T-cell (primary cell): ENCODE results near the gene SOX13. TPM values are rescaled to one million over a fixed set of nuclear protein-coding genes. Genes with fewer than 3 reads are reported as not detected.

Experiments
- ATAC-seq, 4 experiments: fragments of 200-7000 bp in 3 of 4; fragments of 150-1000 bp in 1 of 4; cut with Tn5 transposase; replicated peaks in 1 of 4; 1 replicate in 3 of 4; 2 replicates in 1 of 4; pipeline ENCODE4 v1.10.0; 2021; ENCODE audit warnings: moderate library complexity in 3 of 4, mild to moderate bottlenecking in 2 of 4, moderate number of reproducible peaks in 1 of 4
- CTCF ChIA-PET, 2 donors: fragments of 300-600 bp; sonication (Branson Sonifier 250); formaldehyde crosslinking; loops; one replicate each; lab custom pipeline; 2022; ENCODE audit warnings: antibody characterized with exemption in 2 of 2; lab: Charles Lee
- POLR2A ChIA-PET, 2 donors: fragments of 300-600 bp; sonication (Branson Sonifier 250); formaldehyde crosslinking; loops; one replicate each; lab custom pipeline; 2022; ENCODE audit warnings: antibody characterized with exemption in 2 of 2; lab: Charles Lee
- DNase-seq, 35 experiments: peaks; one replicate each; pipeline versions ENCODE4 v3.0.0 to v3.0.0-alpha.2; 2013 to 2023
- H3K27ac ChIP-seq: one replicate; pipeline ENCODE4 v1.5.1; 2013; ENCODE audit warnings: low read length
- H3K27me3 ChIP-seq, 2 experiments: replicated peaks in 1 of 2; 1 replicate in 1 of 2; 2 replicates in 1 of 2; pipeline versions ENCODE4 v1.6.1 to v1.7.0; 2013; ENCODE audit warnings: low read length in 1 of 2, mixed read lengths in 1 of 2; ENCODE audit not compliant: control insufficient read depth in 2 of 2, insufficient read depth in 2 of 2; ENCODE audit errors: extremely low read depth in 1 of 2
- H3K36me3 ChIP-seq, 2 donors: 1 replicate in 1 of 2; 2 replicates in 1 of 2; pipeline versions ENCODE4 v1.6.1 to v1.7.0; 2013; ENCODE audit warnings: low read length in 1 of 2; ENCODE audit not compliant: control insufficient read depth in 2 of 2, insufficient read depth in 1 of 2; ENCODE audit errors: extremely low read depth in 1 of 2
- H3K4me1 ChIP-seq, 2 experiments: 1 replicate in 1 of 2; 2 replicates in 1 of 2; pipeline versions ENCODE4 v1.6.1 to v1.7.0; 2013; ENCODE audit warnings: low read length in 2 of 2, mixed read lengths in 1 of 2; ENCODE audit not compliant: insufficient read depth in 2 of 2, control insufficient read depth in 1 of 2; ENCODE audit errors: extremely low read depth in 1 of 2
- H3K4me3 ChIP-seq, 2 donors: 1 replicate in 1 of 2; 2 replicates in 1 of 2; pipeline versions ENCODE4 v1.5.1 to v1.7.0; 2013; ENCODE audit warnings: mild to moderate bottlenecking in 2 of 2, low read length in 1 of 2, moderate library complexity in 1 of 2; ENCODE audit not compliant: control insufficient read depth in 1 of 2; ENCODE audit errors: extremely low read depth in 1 of 2
- H3K9me3 ChIP-seq: 2 replicates; pipeline ENCODE4 v1.7.0; 2013
- H3K27ac Mint-ChIP-seq, 2 donors: one replicate each; pipeline ENCODE4 v1.8.0; 2020 to 2021; ENCODE audit warnings: mild to moderate bottlenecking in 2 of 2, mixed read lengths in 2 of 2
- H3K27me3 Mint-ChIP-seq, 2 donors: one replicate each; pipeline ENCODE4 v1.8.0; 2021 to 2022; ENCODE audit warnings: mixed read lengths in 2 of 2
- H3K36me3 Mint-ChIP-seq: one replicate; pipeline ENCODE4 v1.8.0; 2021; ENCODE audit warnings: mixed read lengths
- H3K4me1 Mint-ChIP-seq, 3 donors: one replicate each; pipeline ENCODE4 v1.8.0; 2020 to 2022; ENCODE audit warnings: mixed read lengths in 3 of 3, mild to moderate bottlenecking in 1 of 3
- H3K4me3 Mint-ChIP-seq, 3 donors: one replicate each; pipeline ENCODE4 v1.8.0; 2020 to 2022; ENCODE audit warnings: mild to moderate bottlenecking in 3 of 3, mixed read lengths in 3 of 3, moderate library complexity in 3 of 3
- H3K9me3 Mint-ChIP-seq, 3 donors: one replicate each; pipeline ENCODE4 v1.8.0; 2020 to 2022; ENCODE audit warnings: mixed read lengths in 3 of 3
- WGBS: methylation state at CpG from one replicate; pipeline ENCODE4 v1.1.5; 2013; ENCODE audit warnings: missing lambda C conversion rate; ENCODE audit not compliant: insufficient coverage; 5-methylcytosine and 5-hydroxymethylcytosine counted together
- total RNA-seq, 35 experiments: library from RNA in 6 of 35; stranded (reverse) in 6 of 35; fragments of 120-200 nt in 1 of 35; gene quantifications; one replicate each; pipeline versions ENCODE4 v1.2.1 to v1.2.4 and lab custom pipeline; 2013 to 2026

SOX13 gene
- 1 to 10 TPM; 3.2 to 9.4 (median 5.2) TPM for total RNA-seq
- 5.4 TPM for total RNA-seq (2013)
- 0.41 to 12.4 (median 3.1) reads per million in 29 experiments for total RNA-seq (lab: John Stamatoyannopoulos, UW)

- peak within 1 kb of the TSS; percentile 76 to 86 (median 82) for H3K4me3 Mint-ChIP-seq
- H3K27me3 Mint-ChIP-seq: peaks cover 52 to 63% of the 10 kb centered on the region in 2 donors
- Histone ChIP-seq H3K27ac (no peak within 1 kb of the TSS), H3K4me1 (peaks cover 5 to 30% of the 10 kb centered on the region in 2 experiments), H3K36me3 (no peaks in the 10 kb centered on the region), H3K4me3 (peak within 1 kb of the TSS; percentile 57 to 74), H3K9me3 (no peaks in the 10 kb centered on the region), H3K27me3 (peaks cover 6 to 57% of the 10 kb centered on the region in 2 experiments)
- H3K36me3 Mint-ChIP-seq: peaks cover under 1% of the 10 kb centered on the region
- ChIA-PET POLR2A (no interaction called here), CTCF (no interaction called here)
- H3K9me3 Mint-ChIP-seq: peaks cover 0 to 5% (median 0%) of the 10 kb centered on the region in 3 donors
- 2% methylated on average over 83 of the region's 89 CpGs for WGBS
- H3K4me1 Mint-ChIP-seq: peaks cover 0 to 35% (median 25%) of the 10 kb centered on the region in 3 donors
- DNase-seq (peak in 6 of 35 experiments; percentile 3 to 33 (median 18)), ATAC-seq (peak; percentile 42 to 58 (median 49))
- peak within 1 kb of the TSS; percentile 19 to 60 for H3K27ac Mint-ChIP-seq
Measured at GRCh38 chr1:204072931-204073836, at the start of gene SOX13. TSS of gene SOX13 (plus strand) at chr1:204073115. CDS start at chr1:204112916, 39,801 bp downstream.

GRCh38 chr1:204025917-204026707 is 46.8 kb upstream of the SOX13 start:
- Mint-ChIP-seq H3K36me3 (no peaks in the 10 kb centered on the region), H3K9me3 (no peaks in the 10 kb centered on the region), H3K4me1 (no peaks in the 10 kb centered on the region), H3K27ac (no peak overlapping the region), H3K4me3 (no peak overlapping the region), H3K27me3 (peaks cover 21 to 28% of the 10 kb centered on the region in 2 donors)
- peaks cover 0 to 21% of the 10 kb centered on the region in 2 experiments for H3K27me3 ChIP-seq
- no peak overlapping the region for H3K4me3 ChIP-seq
- DNase-seq: no peak
- H3K36me3 ChIP-seq: no peaks in the 10 kb centered on the region
- 61% methylated on average over 15 of the region's 17 CpGs for WGBS
- no peaks in the 10 kb centered on the region for H3K9me3 ChIP-seq
- ATAC-seq: no peak
- POLR2A ChIA-PET: no interaction called here
- no peak overlapping the region for H3K27ac ChIP-seq
- CTCF ChIA-PET: no interaction called here
- H3K4me1 ChIP-seq: no peaks in the 10 kb centered on the region

GRCh38 chr1:204027446-204027845 is 45.5 kb upstream of the SOX13 start:
- Mint-ChIP-seq H3K36me3 (no peaks in the 10 kb centered on the region), H3K27ac (no peak overlapping the region), H3K27me3 (peaks cover 26 to 31% of the 10 kb centered on the region in 2 donors), H3K4me1 (no peaks in the 10 kb centered on the region), H3K9me3 (no peaks in the 10 kb centered on the region), H3K4me3 (no peak overlapping the region)
- H3K4me3 ChIP-seq: no peak overlapping the region
- ChIA-PET CTCF (interaction anchor here in 1 of 2 donors (0.5 kb wide), 1 partner anchor 21 kb away, joined by 3 read pairs; no protein-coding TSS in a partner anchor), POLR2A (no interaction called here)
- H3K36me3 ChIP-seq: no peaks in the 10 kb centered on the region
- DNase-seq (no peak), ATAC-seq (no peak)
- WGBS: no CpG with 5 or more reads among the region's 3 CpGs
- H3K4me1 ChIP-seq: no peaks in the 10 kb centered on the region
- no peaks in the 10 kb centered on the region for H3K9me3 ChIP-seq
- H3K27me3 ChIP-seq: peaks cover 0 to 30% of the 10 kb centered on the region in 2 experiments
- H3K27ac ChIP-seq: no peak overlapping the region

- Mint-ChIP-seq H3K4me3 (no peak overlapping the region), H3K27ac (no peak overlapping the region), H3K4me1 (no peaks in the 10 kb centered on the region), H3K9me3 (no peaks in the 10 kb centered on the region), H3K36me3 (no peaks in the 10 kb centered on the region), H3K27me3 (peaks cover 23 to 30% of the 10 kb centered on the region in 2 donors)
- H3K4me3 ChIP-seq: no peak overlapping the region
- no peaks in the 10 kb centered on the region for H3K9me3 ChIP-seq
- peaks cover 0 to 34% of the 10 kb centered on the region in 2 experiments for H3K27me3 ChIP-seq
- ChIA-PET CTCF (no interaction called here), POLR2A (no interaction called here)
- WGBS: 85% methylated on average over 4 of the region's 11 CpGs
- no peak overlapping the region for H3K27ac ChIP-seq
- H3K36me3 ChIP-seq: no peaks in the 10 kb centered on the region
- ATAC-seq (no peak), DNase-seq (no peak)
- H3K4me1 ChIP-seq: no peaks in the 10 kb centered on the region
Measured at GRCh38 chr1:204029016-204029415, 43.9 kb upstream of the SOX13 start.

GRCh38 chr1:204031098-204031710 is 41.7 kb upstream of the SOX13 start:
- Mint-ChIP-seq H3K27me3 (peaks cover 10 to 18% of the 10 kb centered on the region in 2 donors), H3K9me3 (no peaks in the 10 kb centered on the region), H3K4me3 (no peak overlapping the region), H3K27ac (no peak overlapping the region), H3K4me1 (no peaks in the 10 kb centered on the region), H3K36me3 (no peaks in the 10 kb centered on the region)
- no peak for ATAC-seq
- Histone ChIP-seq H3K4me1 (no peaks in the 10 kb centered on the region), H3K9me3 (no peaks in the 10 kb centered on the region), H3K36me3 (no peaks in the 10 kb centered on the region), H3K27me3 (peaks cover 0 to 26% of the 10 kb centered on the region in 2 experiments), H3K4me3 (no peak overlapping the region), H3K27ac (no peak overlapping the region)
- ChIA-PET CTCF (no interaction called here), POLR2A (no interaction called here)
- 72% methylated on average over 4 of the region's 11 CpGs for WGBS
- DNase-seq: no peak
